ENCODE data around the gene HEY2.
"Not testable (repeated sequence)": the region's sequence is repeated elsewhere in the genome, so short reads cannot be mapped to it uniquely, and the experiment has no call there.

The HEY2 gene

GRCh38 chr6:125797886-125798444, 48.5 kb downstream of the HEY2 start:
- DNase-seq: no peak

- DNase-seq: no peak
Observed at GRCh38 chr6:125798734-125799508, 49.5 kb downstream of the HEY2 start.

- no peak for DNase-seq
Observed at GRCh38 chr6:125802383-125802782, 53.0 kb downstream of the HEY2 start.

- DNase-seq: peak; percentile 27
Observed at GRCh38 chr6:125802943-125803377, 53.5 kb downstream of the HEY2 start.

GRCh38 chr6:125804264-125804663, 54.8 kb downstream of the HEY2 start:
- peak; percentile 48 for DNase-seq

GRCh38 chr6:125804866-125805425, 55.5 kb downstream of the HEY2 start:
- DNase-seq: not testable (repeated sequence)

- DNase-seq: no peak
Observed at GRCh38 chr6:125806813-125807212, 57.4 kb downstream of the HEY2 start.

GRCh38 chr6:125807293-125807692, 57.9 kb downstream of the HEY2 start:
- DNase-seq: no peak

- no peak for DNase-seq
Observed at GRCh38 chr6:125808060-125808459, 58.6 kb downstream of the HEY2 start.

GRCh38 chr6:125808591-125808990, 59.2 kb downstream of the HEY2 start:
- no peak for DNase-seq

GRCh38 chr6:125809570-125810170, 60.2 kb downstream of the HEY2 start:
- no peak for DNase-seq

- no peak for DNase-seq
Observed at GRCh38 chr6:125810445-125810844, 61.0 kb downstream of the HEY2 start.

All from CD4-positive, alpha-beta T cell treated with Interleukin-17A for 1 hour (primary cell).